ENCODE measurements around the gene CRYAB. TPM values are rescaled to one million over a fixed set of nuclear protein-coding genes. Genes with fewer than 3 reads are reported as not detected.

Gene CRYAB
- total and polyA plus RNA-seq, 2 donors (not counting 1 experiment from before 2014, with no cell fraction given) = not detected

- Mint-ChIP-seq H3K27me3 (peaks cover 9% of the 10 kb centered on the region), H3K9me3 (ENCODE audit: insufficient read depth) (no peaks in the 10 kb centered on the region), H3K27ac (peak overlapping the region; percentile 93), H3K4me1 (peaks cover 16% of the 10 kb centered on the region), H3K4me3 (peak overlapping the region; percentile 92)
- ChIA-PET POLR2A (interaction anchor here (0.5 to 1.4 kb wide), 4 partner anchors 8 to 122 kb away, joined by 3 to 10 read pairs (median 5); partner anchors contain the start of genes ALG9, C11orf52 and CFAP68), CTCF (interaction anchor here (0.7 to 2.0 kb wide), 12 partner anchors 8 to 354 kb away, joined by 3 to 10 read pairs (median 4); partner anchors contain the start of genes DIXDC1, PIH1D2, SDHD and TIMM8B)
- Histone ChIP-seq H3K9me3 (ENCODE audit: control extremely low read depth in 1 of 3, control insufficient read depth in 2 of 3, insufficient read depth in 1 of 3, low read length in 2 of 3) (no peaks in the 10 kb centered on the region), H3K27me3 (replicated peaks in 1 of 4; ENCODE audit: control extremely low read depth in 1 of 4, control insufficient read depth in 3 of 4, insufficient read depth in 4 of 4, low read length in 3 of 4) (peaks cover 0 to 4% (median 0%) of the 10 kb centered on the region in 4 experiments), H3K36me3 (replicated peaks in 1 of 2; ENCODE audit: control extremely low read depth in 1 of 2, control insufficient read depth in 1 of 2, extremely low read depth in 1 of 2, insufficient read depth in 2 of 2, low read length in 1 of 2) (no peaks in the 10 kb centered on the region), H4K20me1 (ENCODE audit: control insufficient read depth, insufficient read depth, low read length, poor library complexity, severe bottlenecking) (no peaks in the 10 kb centered on the region), H3K4me3 (ENCODE audit: control extremely low read depth in 1 of 5, extremely low read depth in 1 of 5, insufficient read depth in 1 of 5, low read depth in 2 of 5, low read length in 4 of 5) (peak overlapping the region; percentile 51 to 82 (median 66)), H3K79me2 (ENCODE audit: control insufficient read depth, insufficient read depth, low read length) (no peaks in the 10 kb centered on the region), H3K27ac (ENCODE audit: low read length in 2 of 2) (peak overlapping the region; percentile 67 to 89), H3K4me2 (replicated peaks; ENCODE audit: low read depth, low read length, poor library complexity, severe bottlenecking) (peak overlapping the region; percentile 97), H2AFZ (ENCODE audit: insufficient read depth, low read depth, low read length, poor library complexity, severe bottlenecking) (peak overlapping the region; percentile 96), H3K9ac (ENCODE audit: low read length) (peak overlapping the region; percentile 88), H3K4me1 (ENCODE audit: control insufficient read depth in 2 of 2, insufficient read depth in 2 of 2, low read length in 2 of 2) (peaks cover 9 to 17% of the 10 kb centered on the region in 2 donors)
- WGBS (ENCODE audit: insufficient coverage) = under 1% methylated on average over 38 of the region's 47 CpGs
- intact Hi-C loops (cut with micrococcal nuclease) = loop anchor here (1.0 to 5.0 kb wide), 10 partner anchors 47 to 354 kb away; partner anchors contain the start of genes ALG9, CFAP68, DLAT and FDXACB1
- DNase-seq (peak; percentile 96), ATAC-seq (ENCODE audit: low read depth) (peak; percentile 90)
- no peak for TF ChIP-seq EZH2 (IDR thresholded peaks at IDR 0.05; ENCODE audit: borderline replicate concordance, insufficient read depth, low read depth, low read length, poor library complexity, severe bottlenecking)
- TF ChIP-seq, protein P1, sequence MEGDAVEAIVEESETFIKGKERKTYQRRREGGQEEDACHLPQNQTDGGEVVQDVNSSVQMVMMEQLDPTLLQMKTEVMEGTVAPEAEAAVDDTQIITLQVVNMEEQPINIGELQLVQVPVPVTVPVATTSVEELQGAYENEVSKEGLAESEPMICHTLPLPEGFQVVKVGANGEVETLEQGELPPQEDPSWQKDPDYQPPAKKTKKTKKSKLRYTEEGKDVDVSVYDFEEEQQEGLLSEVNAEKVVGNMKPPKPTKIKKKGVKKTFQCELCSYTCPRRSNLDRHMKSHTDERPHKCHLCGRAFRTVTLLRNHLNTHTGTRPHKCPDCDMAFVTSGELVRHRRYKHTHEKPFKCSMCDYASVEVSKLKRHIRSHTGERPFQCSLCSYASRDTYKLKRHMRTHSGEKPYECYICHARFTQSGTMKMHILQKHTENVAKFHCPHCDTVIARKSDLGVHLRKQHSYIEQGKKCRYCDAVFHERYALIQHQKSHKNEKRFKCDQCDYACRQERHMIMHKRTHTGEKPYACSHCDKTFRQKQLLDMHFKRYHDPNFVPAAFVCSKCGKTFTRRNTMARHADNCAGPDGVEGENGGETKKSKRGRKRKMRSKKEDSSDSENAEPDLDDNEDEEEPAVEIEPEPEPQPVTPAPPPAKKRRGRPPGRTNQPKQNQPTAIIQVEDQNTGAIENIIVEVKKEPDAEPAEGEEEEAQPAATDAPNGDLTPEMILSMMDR (IDR thresholded peaks at IDR 0.05) = no peak
These were observed 15.2 kb upstream of the CRYAB start for GRCh38 chr11:111926505-111927391.
